M059J (cell line): ENCODE data around the gene CEP20. TPM values are rescaled to one million over a fixed set of nuclear protein-coding genes. Genes with fewer than 3 reads are reported as not detected.

Experiments used
- DNase-seq: peaks from one replicate; pipeline ENCODE4 v3.0.0-alpha.2; 2012; ENCODE audit warnings: low read depth
- total RNA-seq: library from RNA; depleted of rRNA; stranded (reverse); fragments of >200 nt; shearing (Covaris generic); gene quantifications from 2 replicates; pipeline ENCODE4 v1.2.3, GENCODE V29; 2014

Gene CEP20
- total RNA-seq, 1 experiment from 2014 or later = 116 TPM

DNA sequence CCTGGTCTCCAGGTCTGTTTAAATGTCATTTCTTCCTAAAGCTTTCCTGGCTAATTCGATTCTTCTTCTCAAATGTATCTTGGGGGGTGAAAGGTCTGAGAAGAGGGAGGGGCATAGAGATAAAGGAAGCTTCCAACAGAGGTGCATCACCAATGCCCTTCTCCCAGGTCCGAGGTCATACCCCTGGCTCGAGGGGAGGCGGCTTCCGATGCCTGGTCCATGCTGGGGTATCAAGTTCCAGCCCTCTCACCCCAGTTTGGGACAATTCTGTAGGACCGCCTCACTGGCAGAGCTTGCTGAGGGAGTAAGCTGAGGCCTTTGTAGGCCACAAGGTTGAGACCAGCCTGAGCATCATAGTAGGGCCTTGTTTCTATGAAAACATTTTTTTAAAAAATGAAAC lies 10.3 kb upstream of the CEP20 start:
- no peak for DNase-seq

- peak; percentile 60 for DNase-seq
Observed at GRCh38 chr16:15897834-15898254, 9.4 kb upstream of the CEP20 start.

DNA sequence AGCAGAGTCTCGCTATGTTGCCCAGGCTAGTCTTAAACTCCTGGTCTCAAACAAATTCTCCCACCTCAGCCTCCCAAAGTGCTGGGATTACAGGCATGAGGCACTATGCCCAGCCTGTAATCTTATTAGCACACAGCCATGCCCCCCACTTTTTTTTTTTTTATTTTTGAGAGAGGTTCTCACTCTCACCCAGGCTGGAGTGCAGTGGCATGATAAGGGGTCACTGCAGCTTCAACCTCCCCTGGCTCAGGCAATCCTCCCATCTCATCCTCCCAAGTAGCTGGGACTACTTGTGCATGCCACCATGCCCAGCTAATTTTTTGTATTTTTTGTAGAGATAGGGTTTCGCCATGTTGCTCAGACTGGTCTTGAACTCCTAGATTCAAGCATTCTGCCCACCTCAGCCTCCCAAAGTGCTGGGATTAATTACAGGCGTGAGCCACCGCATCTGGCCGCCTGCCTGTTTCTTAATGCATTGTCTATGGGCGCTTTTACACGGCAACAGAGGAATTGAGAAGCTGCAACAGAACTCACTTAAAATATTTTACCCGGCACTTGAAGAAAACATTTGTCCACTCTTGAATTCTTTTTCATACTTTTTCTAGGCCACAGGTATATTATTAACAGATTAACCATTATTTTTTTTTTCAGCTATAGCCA lies 8.8 kb upstream of the CEP20 start:
- DNase-seq = peak; percentile 10

GRCh38 chr16:15894571-15895374 lies 6.4 kb upstream of the CEP20 start:
- DNase-seq = no peak

GRCh38 chr16:15891508-15891907 lies 3.1 kb upstream of the CEP20 start:
- DNase-seq = no peak

DNA sequence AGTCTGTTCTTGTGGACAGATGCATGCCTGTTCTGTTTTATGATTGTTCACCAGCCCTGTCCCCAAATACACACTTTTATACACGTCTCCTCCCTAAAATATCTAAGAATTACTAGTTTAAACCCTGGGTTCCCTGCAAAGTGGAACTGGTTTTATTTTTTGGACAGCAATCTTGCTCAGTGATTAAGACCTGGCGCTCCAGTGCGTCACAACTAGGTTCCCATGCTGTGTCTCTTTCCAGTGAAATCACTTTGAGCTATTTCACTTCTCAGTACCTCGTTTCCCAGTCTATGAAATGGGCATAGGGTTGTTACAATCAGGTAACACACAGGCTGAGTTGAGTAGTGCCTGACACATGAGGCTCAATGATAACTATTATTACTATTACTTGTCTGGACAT lies 1.1 kb downstream of the CEP20 start:
- no peak for DNase-seq

DNA sequence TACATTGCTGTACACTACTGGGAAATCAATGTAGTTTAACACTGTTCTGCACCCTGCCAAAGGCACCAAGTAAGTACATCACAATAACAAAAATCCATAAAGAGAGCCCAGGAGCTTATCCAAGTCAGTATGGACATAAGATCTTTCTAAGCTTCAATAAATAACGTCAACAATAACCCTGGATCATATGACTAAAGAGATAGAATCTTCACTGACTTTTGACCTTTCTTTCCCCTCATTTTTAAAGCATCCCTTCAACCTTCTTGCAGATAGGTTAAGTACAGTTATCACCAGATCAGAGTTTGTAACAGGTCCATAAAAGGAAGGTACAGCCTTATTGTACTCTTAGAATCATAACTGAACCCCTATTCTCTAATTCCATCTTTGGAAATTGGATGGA lies 2.3 kb downstream of the CEP20 start:
- DNase-seq = no peak

DNA sequence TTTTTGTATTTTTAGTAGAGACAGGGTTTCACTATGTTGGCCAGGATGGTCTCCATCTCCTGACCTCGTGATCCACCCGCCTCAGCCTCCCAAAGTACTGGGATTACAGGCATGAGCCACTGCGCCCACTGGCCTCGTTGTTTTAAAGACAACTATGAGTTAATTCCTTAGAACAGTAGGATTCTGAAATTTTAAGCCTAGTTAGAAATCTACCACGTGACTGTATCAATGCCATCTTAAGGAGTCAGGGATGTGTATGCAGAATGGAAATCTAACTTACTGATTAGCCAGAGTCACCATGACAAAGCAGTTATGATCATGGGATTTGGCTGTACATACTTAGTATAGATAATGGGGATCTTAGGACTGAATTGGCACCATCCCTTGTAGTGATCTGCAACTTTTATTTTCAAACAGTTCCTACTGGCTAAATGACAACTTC lies 2.8 kb downstream of the CEP20 start:
- DNase-seq = no peak

GRCh38 chr16:15882563-15882962 lies 5.8 kb downstream of the CEP20 start:
- no peak for DNase-seq

- DNase-seq = no peak
Observed at GRCh38 chr16:15881794-15882379, 6.5 kb downstream of the CEP20 start.

- DNase-seq = no peak
Observed at GRCh38 chr16:15880434-15881308, 7.7 kb downstream of the CEP20 start.

GRCh38 chr16:15879255-15879811 lies 9.1 kb downstream of the CEP20 start:
- DNase-seq = peak; percentile 83

DNA sequence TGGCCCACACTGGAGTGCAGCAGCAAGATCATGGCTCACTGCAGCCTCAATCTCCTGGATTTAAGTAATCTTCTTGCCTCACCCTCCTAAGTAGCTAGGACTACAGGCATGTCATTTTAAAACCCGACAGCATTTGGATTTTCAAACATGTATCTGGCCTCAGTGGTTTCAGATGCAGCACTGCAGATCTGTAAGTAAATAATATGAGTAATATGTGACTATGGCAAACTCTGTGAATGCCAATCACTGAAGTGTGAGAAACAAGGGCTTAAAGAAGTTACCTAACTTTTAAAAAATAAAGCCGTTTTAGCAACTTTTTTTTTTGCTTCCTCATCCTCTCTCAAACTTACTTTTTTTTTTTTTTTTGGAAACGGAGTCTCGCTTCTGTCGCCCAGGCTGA lies 11.9 kb downstream of the CEP20 start:
- DNase-seq = no peak

GRCh38 chr16:15874745-15875314 lies 13.6 kb downstream of the CEP20 start:
- peak; percentile 51 for DNase-seq

DNA sequence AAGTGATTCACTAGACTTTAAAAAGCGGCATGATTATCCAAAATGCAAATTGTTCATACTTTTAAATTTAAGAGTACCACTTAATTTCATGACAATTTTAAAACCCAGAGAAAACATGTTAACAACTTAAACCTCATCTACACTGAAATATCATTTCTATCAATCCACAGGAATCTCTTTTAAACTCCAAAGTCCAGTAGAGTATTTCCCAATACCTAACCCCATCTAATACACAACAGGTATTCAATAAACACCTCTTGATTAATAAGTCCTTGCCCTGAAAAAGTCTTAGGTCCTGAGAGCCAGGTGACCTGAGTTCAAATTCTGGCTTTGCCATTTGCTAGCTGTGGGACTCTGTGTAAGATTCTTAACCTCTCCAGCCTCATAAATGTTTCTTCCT lies 14.7 kb downstream of the CEP20 start:
- DNase-seq = no peak

- no peak for DNase-seq
Observed at GRCh38 chr16:15873301-15873700, 15.1 kb downstream of the CEP20 start.

DNA sequence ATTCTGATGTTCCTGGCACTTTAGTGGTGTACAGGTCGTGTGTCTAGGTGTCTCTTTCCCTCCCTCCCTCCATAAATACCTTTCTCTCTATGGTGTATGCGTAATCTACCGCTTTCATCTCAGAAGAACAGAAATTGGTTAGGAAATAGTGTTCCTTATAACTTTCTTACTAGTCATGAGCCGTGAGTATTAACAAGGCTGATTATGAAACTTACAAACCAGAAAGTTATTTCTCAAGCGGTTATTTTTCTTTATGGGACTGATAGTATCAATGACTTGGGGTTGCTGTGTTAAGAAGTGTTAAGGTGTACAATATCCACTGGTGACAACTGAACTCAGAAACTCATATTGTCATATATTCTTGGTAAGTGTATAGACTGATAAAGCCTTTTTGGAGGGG lies 18.4 kb downstream of the CEP20 start:
- no peak for DNase-seq

- DNase-seq = no peak
Observed at GRCh38 chr16:15866451-15866850, 22.0 kb downstream of the CEP20 start.

DNA sequence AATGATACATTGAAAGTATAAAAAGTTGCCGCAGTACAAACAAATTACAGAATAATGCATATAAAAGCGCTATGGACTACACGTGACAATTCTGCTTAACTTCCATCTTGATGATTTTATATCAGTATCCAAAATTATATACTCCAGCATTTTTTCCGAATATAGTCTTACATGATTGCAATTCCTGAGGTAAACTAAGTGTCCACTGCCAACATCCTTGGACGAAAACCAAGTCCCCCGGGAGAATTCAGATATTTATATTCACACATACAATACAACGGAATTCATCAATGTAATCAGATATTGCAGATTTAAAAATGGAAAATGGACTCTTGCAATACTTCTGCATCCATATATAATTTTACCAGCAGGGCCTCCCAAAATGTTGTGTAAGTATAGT lies 22.7 kb downstream of the CEP20 start:
- no peak for DNase-seq

DNA sequence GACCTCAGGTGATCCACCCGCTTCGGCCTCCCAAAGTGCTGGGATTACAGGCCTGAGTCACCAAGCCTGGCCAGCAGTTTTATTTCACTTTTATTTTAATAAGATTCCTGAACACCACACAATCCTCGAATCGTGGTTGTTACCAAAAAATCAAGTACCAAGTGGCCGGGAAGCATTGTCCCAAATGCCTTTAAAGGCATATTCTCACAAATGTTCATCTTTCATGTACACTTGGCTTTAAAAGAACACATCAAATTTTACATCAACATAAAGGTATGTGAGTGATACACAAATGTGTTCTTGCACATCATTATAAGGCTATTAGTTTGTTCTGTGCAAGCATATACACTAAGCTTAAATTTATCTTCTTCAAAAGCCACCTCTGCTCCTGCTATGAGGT lies 23.5 kb downstream of the CEP20 start:
- no peak for DNase-seq

GRCh38 chr16:15861996-15862395 lies 26.4 kb downstream of the CEP20 start:
- no peak for DNase-seq
